SK-N-SH (cell line): ENCODE results near the gene STARD10. TPM values are rescaled to one million over a fixed set of nuclear protein-coding genes. Genes with fewer than 3 reads are reported as not detected.

Experiments
- CTCF ChIA-PET: fragments of 300-600, 350-600 bp; formaldehyde crosslinking; extraction: SDS; loops from one replicate; lab custom pipeline; 2021; lab: Yijun Ruan, JAX
- POLR2A ChIA-PET: fragments of 350-600 bp; sonication (Branson Sonifier 250); formaldehyde crosslinking; extraction: SDS; loops from one replicate; lab custom pipeline; 2020; ENCODE audit warnings: antibody characterized with exemption, inconsistent platforms; lab: Yijun Ruan, JAX
- DNase-seq: peaks from one replicate; pipeline ENCODE4 v3.0.0; 2012
- H2AFZ ChIP-seq: fragments of 200-600 bp; sonication (generic); 2 replicates; pipeline ENCODE4 v1.8.1; 2016; ENCODE audit warnings: antibody characterized with exemption, mild to moderate bottlenecking, low read depth
- H3F3A ChIP-seq: fragments of 200-600 bp; sonication (generic); replicated peaks from 2 replicates; pipeline ENCODE3; 2016; ENCODE audit warnings: antibody characterized with exemption, mild to moderate bottlenecking; ENCODE audit not compliant: insufficient read depth
- H3K27ac ChIP-seq, 2 experiments: fragments of 200-500 bp in 1 of 2; fragments of 200-600 bp in 1 of 2; sonication (Bioruptor generic) in 1 of 2; sonication (generic), shearing (Covaris generic) in 1 of 2; 2 replicates each; pipeline versions ENCODE4 v1.5.1 to v1.6.1; 2014 to 2016; ENCODE audit warnings: low read depth in 2 of 2, inconsistent platforms in 1 of 2, low read length in 1 of 2, mild to moderate bottlenecking in 1 of 2, mixed read lengths in 1 of 2
- H3K27me3 ChIP-seq: fragments of 200-600 bp; sonication (generic), shearing (Covaris generic); 2 replicates; pipeline ENCODE4 v1.6.1; 2016; ENCODE audit warnings: mixed run types; ENCODE audit not compliant: insufficient read depth
- H3K36me3 ChIP-seq, 2 experiments: fragments of 200-500 bp in 1 of 2; fragments of 200-600 bp in 1 of 2; sonication (Bioruptor generic) in 1 of 2; sonication (generic) in 1 of 2; replicated peaks in 1 of 2; 2 replicates each; pipeline versions ENCODE3 to v1.5.1; 2014 to 2016; ENCODE audit warnings: low read length in 1 of 2, mild to moderate bottlenecking in 1 of 2; ENCODE audit not compliant: insufficient read depth in 2 of 2, control insufficient read depth in 1 of 2
- H3K4me1 ChIP-seq, 2 experiments: fragments of 200-500 bp in 1 of 2; fragments of 200-600 bp in 1 of 2; sonication (Bioruptor generic) in 1 of 2; sonication (generic), shearing (Covaris generic) in 1 of 2; 2 replicates each; pipeline versions ENCODE4 v1.5.1 to v1.6.1; 2014 to 2016; ENCODE audit warnings: low read depth in 1 of 2, low read length in 1 of 2, mixed run types in 1 of 2; ENCODE audit not compliant: insufficient read depth in 2 of 2, control insufficient read depth in 1 of 2
- H3K4me2 ChIP-seq: fragments of 200-600 bp; sonication (generic), shearing (Covaris generic); 2 replicates; pipeline ENCODE4 v1.6.1; 2017; ENCODE audit warnings: mixed run types
- H3K4me3 ChIP-seq, 2 experiments: fragments of 200-500 bp in 1 of 2; fragments of 200-600 bp in 1 of 2; sonication (Bioruptor generic) in 1 of 2; sonication (generic), shearing (Covaris generic) in 1 of 2; 2 replicates each; pipeline versions ENCODE4 v1.5.1 to v1.8.1; 2014 to 2016; ENCODE audit warnings: low read depth in 2 of 2, inconsistent platforms in 1 of 2, low read length in 1 of 2, mild to moderate bottlenecking in 1 of 2, mixed read lengths in 1 of 2, moderate library complexity in 1 of 2
- H3K79me2 ChIP-seq: fragments of 200-600 bp; sonication (generic); 2 replicates; pipeline ENCODE4 v1.8.1; 2017; ENCODE audit warnings: mild to moderate bottlenecking; ENCODE audit not compliant: insufficient read depth
- H3K9ac ChIP-seq: fragments of 200-600 bp; sonication (generic); 2 replicates; pipeline ENCODE4 v1.6.1; 2017; ENCODE audit warnings: mixed run types
- H3K9me2 ChIP-seq: fragments of 200-600 bp; sonication (generic); 2 replicates; pipeline ENCODE4 v1.6.1; 2017; ENCODE audit warnings: mixed run types
- H3K9me3 ChIP-seq: fragments of 200-600 bp; sonication (generic); 2 replicates; pipeline ENCODE4 v1.6.1; 2017; ENCODE audit warnings: mixed run types, mild to moderate bottlenecking, moderate library complexity
- H4K20me1 ChIP-seq: fragments of 200-600 bp; sonication (generic); 2 replicates; pipeline ENCODE4 v1.6.1; 2017; ENCODE audit warnings: mild to moderate bottlenecking, mixed run types; ENCODE audit not compliant: insufficient read depth
- FOXJ3 ChIP-seq: sonication (generic); formaldehyde crosslinking; IDR thresholded peaks from 2 replicates; pipeline ENCODE4 v1.5.1; 2020; ENCODE audit warnings: mild to moderate bottlenecking, missing genetic modification reagents
- FOXM1 ChIP-seq: IDR thresholded peaks from 2 replicates; pipeline ENCODE4 v1.4.0; 2012; ENCODE audit warnings: low read depth, mild to moderate bottlenecking
- GABPA ChIP-seq: IDR thresholded peaks from 2 replicates; pipeline ENCODE4 v1.4.0; 2012; ENCODE audit warnings: low read depth, mild to moderate bottlenecking
- GATA2 ChIP-seq: sonication (generic); formaldehyde crosslinking; IDR thresholded peaks from 2 replicates; pipeline ENCODE4 v1.5.0; 2020; ENCODE audit warnings: mild to moderate bottlenecking, missing genetic modification reagents
- IRF3 ChIP-seq: fragments of 150-350 bp; IDR thresholded peaks from 2 replicates; pipeline ENCODE4 v1.6.1; 2016; ENCODE audit warnings: mild to moderate bottlenecking, low read depth, low read length
- JUND ChIP-seq: IDR thresholded peaks from 2 replicates; pipeline ENCODE4 v1.4.0; 2012
- NRF1 ChIP-seq: IDR thresholded peaks from 2 replicates; pipeline ENCODE4 v1.6.1; 2012; ENCODE audit warnings: low read depth, mild to moderate bottlenecking, low read length
- POLR2AphosphoS5 ChIP-seq: IDR thresholded peaks from 2 replicates; pipeline ENCODE4 v1.6.1; 2012; ENCODE audit warnings: low read depth, low read length
- RAD21 ChIP-seq: IDR thresholded peaks from 2 replicates; pipeline ENCODE4 v1.6.1; 2012; ENCODE audit warnings: mild to moderate bottlenecking, low read length
- RXRA ChIP-seq: IDR thresholded peaks from 2 replicates; pipeline ENCODE4 v1.4.0; 2012; ENCODE audit warnings: low read depth, mild to moderate bottlenecking, borderline replicate concordance
- SIN3A ChIP-seq: IDR thresholded peaks from 2 replicates; pipeline ENCODE4 v1.6.1; 2012; ENCODE audit warnings: low read depth, mild to moderate bottlenecking, low read length, moderate library complexity, borderline replicate concordance
- SMC3 ChIP-seq: IDR thresholded peaks from 2 replicates; pipeline ENCODE4 v1.6.1; 2012; ENCODE audit warnings: low read depth, low read length, improper control_type of control experiment
- TCF12 ChIP-seq: IDR thresholded peaks from 2 replicates; pipeline ENCODE4 v1.4.0; 2012
- YY1 ChIP-seq: IDR thresholded peaks from 2 replicates; pipeline ENCODE4 v1.4.0; 2012; ENCODE audit warnings: low read depth, mild to moderate bottlenecking
- WGBS: methylation state at CpG from one replicate; pipeline ENCODE4 v1.1.6; 2017; ENCODE audit warnings: low lambda C conversion rate; 5-methylcytosine and 5-hydroxymethylcytosine counted together
- polyA plus RNA-seq, 3 experiments: library from polyadenylated mRNA; depleted of rRNA; stranded (reverse); fragments of >200 nt; gene quantifications; 2 replicates each; pipeline ENCODE4 v1.2.3, GENCODE V29; 2012
- TF ChIP-seq, protein P1 (sequence below): fragments of 150-350 bp; IDR thresholded peaks from 2 replicates; pipeline ENCODE4 v1.6.1; 2017; ENCODE audit warnings: antibody characterized with exemption, low read length, low read depth, borderline replicate concordance
- TF ChIP-seq, protein P2 (sequence below): fragments of 200-600 bp; sonication (generic); IDR thresholded peaks from 2 replicates; pipeline ENCODE4 v1.6.1; 2017; ENCODE audit warnings: antibody characterized with exemption, mild to moderate bottlenecking, moderate library complexity

Gene STARD10
- polyA plus RNA-seq, 1 of the 3 experiments (the other 2 are of a cell fraction): 47.7 TPM

- H3K36me3 ChIP-seq: no peaks in the 10 kb centered on the region
- no peak overlapping the region for H3K27ac ChIP-seq
- H3K9me3 ChIP-seq: no peaks in the 10 kb centered on the region
- no peak for DNase-seq
- H3K4me3 ChIP-seq: no peak overlapping the region
- no peaks in the 10 kb centered on the region; a peak in 1 of 4 replicates for H3K4me1 ChIP-seq
- H3K79me2 ChIP-seq: no peaks in the 10 kb centered on the region
- no peak overlapping the region for H3K4me2 ChIP-seq
- H3F3A ChIP-seq: peaks cover 3% of the 10 kb centered on the region
- no peak for TF ChIP-seq JUND
- TF ChIP-seq, protein P1, sequence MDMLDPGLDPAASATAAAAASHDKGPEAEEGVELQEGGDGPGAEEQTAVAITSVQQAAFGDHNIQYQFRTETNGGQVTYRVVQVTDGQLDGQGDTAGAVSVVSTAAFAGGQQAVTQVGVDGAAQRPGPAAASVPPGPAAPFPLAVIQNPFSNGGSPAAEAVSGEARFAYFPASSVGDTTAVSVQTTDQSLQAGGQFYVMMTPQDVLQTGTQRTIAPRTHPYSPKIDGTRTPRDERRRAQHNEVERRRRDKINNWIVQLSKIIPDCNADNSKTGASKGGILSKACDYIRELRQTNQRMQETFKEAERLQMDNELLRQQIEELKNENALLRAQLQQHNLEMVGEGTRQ: no peak
- ChIA-PET POLR2A (no interaction called here), CTCF (interaction anchor here (2.0 kb wide), 1 partner anchor 28 kb away, joined by 5 read pairs; no protein-coding TSS in a partner anchor)
- H4K20me1 ChIP-seq: no peaks in the 10 kb centered on the region
- 72% methylated on average over 4 of the region's 13 CpGs for WGBS
- no peaks in the 10 kb centered on the region for H3K27me3 ChIP-seq
- no peaks in the 10 kb centered on the region for H3K9me2 ChIP-seq
- H2AFZ ChIP-seq: no peak overlapping the region
- no peak overlapping the region for H3K9ac ChIP-seq
Observed at GRCh38 chr11:72764503-72764902, 29.3 kb downstream of the STARD10 start.

DNA sequence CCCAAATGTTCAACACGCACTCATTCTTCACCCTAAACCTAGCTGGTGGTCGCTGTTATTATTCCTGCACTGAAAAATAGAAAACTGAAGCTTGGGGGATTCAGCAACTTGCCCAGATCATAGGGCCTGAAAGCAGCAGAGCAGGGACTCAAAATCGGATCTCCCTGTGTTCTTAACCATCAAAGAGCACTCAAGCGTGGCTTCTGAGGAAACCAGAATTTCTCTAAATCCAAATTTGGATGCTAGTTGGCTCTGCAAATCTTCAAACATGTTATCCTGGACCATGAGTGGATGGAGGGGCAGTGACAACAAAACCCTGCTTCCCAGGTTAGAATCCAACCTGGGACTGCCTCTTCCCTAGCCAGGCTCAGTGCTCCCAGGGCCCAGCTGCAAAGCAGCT lies 30.0 kb downstream of the STARD10 start:
- CTCF ChIA-PET: interaction anchor here (2.0 kb wide), 1 partner anchor 29 kb away, joined by 5 read pairs; no protein-coding TSS in a partner anchor
- no peak for DNase-seq

DNA sequence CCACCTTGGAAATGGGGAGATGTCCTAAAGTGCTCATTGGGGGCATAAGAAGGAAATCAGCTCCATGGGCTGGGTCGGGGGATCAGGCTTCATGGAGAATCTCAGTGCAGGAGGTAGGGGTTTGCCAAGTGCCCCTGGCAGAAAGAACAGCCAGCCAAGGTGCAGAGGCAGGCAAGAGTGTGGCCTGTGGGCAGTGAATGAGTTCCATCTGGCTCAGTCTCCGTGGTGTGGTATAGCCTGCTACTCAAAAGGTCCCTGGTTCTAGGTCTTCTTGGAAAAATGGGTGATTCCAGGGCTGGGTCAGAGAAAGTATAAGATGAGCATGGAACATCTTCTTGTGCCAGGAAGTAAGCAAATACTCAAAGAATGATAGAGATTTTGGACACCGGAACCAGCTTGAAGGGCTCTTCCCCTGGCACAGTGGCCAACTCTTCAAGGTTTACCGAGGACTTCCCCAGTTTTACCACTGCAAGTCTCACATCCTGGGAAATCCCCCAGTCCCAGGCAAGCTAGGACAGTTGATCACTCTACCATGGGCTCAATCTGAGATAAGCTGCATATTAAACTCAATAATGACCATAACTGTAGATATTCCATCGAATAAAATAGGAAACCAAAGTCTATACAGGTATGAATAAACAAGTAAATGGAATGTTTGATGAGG lies 31.1 kb downstream of the STARD10 start:
- TF ChIP-seq GATA2 (CRISPR knock-in tag): no peak
- TF ChIP-seq, protein P1: no peak
- no peak for TF ChIP-seq SIN3A
- no peak for TF ChIP-seq NRF1
- TF ChIP-seq RXRA: no peak
- no peak for TF ChIP-seq TCF12
- no peak for TF ChIP-seq IRF3
- TF ChIP-seq, protein P2, sequence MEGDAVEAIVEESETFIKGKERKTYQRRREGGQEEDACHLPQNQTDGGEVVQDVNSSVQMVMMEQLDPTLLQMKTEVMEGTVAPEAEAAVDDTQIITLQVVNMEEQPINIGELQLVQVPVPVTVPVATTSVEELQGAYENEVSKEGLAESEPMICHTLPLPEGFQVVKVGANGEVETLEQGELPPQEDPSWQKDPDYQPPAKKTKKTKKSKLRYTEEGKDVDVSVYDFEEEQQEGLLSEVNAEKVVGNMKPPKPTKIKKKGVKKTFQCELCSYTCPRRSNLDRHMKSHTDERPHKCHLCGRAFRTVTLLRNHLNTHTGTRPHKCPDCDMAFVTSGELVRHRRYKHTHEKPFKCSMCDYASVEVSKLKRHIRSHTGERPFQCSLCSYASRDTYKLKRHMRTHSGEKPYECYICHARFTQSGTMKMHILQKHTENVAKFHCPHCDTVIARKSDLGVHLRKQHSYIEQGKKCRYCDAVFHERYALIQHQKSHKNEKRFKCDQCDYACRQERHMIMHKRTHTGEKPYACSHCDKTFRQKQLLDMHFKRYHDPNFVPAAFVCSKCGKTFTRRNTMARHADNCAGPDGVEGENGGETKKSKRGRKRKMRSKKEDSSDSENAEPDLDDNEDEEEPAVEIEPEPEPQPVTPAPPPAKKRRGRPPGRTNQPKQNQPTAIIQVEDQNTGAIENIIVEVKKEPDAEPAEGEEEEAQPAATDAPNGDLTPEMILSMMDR: no peak
- TF ChIP-seq SMC3: no peak
- TF ChIP-seq FOXJ3 (CRISPR knock-in tag): no peak
- no peak for TF ChIP-seq YY1
- TF ChIP-seq RAD21: no peak
- no peak for TF ChIP-seq POLR2AphosphoS5
- no peak for TF ChIP-seq JUND
- TF ChIP-seq GABPA: no peak
- no peak for DNase-seq
- CTCF ChIA-PET: interaction anchor here (1.2 to 2.0 kb wide), 3 partner anchors 10 to 631 kb away, joined by 3 to 5 read pairs (median 4); no protein-coding TSS in a partner anchor

More for the DNA sequence above, 30.0 kb downstream of the STARD10 start:
- no peaks in the 10 kb centered on the region for H4K20me1 ChIP-seq
- no peak for TF ChIP-seq FOXM1
- H3K4me1 ChIP-seq: peaks cover 0 to 1% of the 10 kb centered on the region in 2 experiments; a peak in 3 of 4 replicates
- H3F3A ChIP-seq: no peaks in the 10 kb centered on the region
- no peak overlapping the region for H2AFZ ChIP-seq
- H3K27ac ChIP-seq: no peak overlapping the region
- H3K4me3 ChIP-seq: no peak overlapping the region
- no peak overlapping the region for H3K9ac ChIP-seq
- no peaks in the 10 kb centered on the region for H3K9me2 ChIP-seq
- H3K9me3 ChIP-seq: no peaks in the 10 kb centered on the region
- H3K4me2 ChIP-seq: no peak overlapping the region
- 83% methylated on average over 2 of the region's 4 CpGs for WGBS
- POLR2A ChIA-PET: no interaction called here
- no peaks in the 10 kb centered on the region for H3K36me3 ChIP-seq
- no peaks in the 10 kb centered on the region for H3K27me3 ChIP-seq
- H3K79me2 ChIP-seq: no peaks in the 10 kb centered on the region

More for the DNA sequence above, 31.1 kb downstream of the STARD10 start:
- Histone ChIP-seq H3K36me3 (no peaks in the 10 kb centered on the region), H3K27ac (no peak overlapping the region), H3K9me3 (no peaks in the 10 kb centered on the region), H3K9ac (no peak overlapping the region), H3K4me2 (no peak overlapping the region), H3F3A (no peaks in the 10 kb centered on the region), H3K9me2 (no peaks in the 10 kb centered on the region), H3K4me3 (no peak overlapping the region), H3K4me1 (peaks cover 0 to 4% of the 10 kb centered on the region in 2 experiments; a peak in 3 of 4 replicates), H4K20me1 (no peaks in the 10 kb centered on the region), H2AFZ (no peak overlapping the region), H3K27me3 (no peaks in the 10 kb centered on the region), H3K79me2 (no peaks in the 10 kb centered on the region)
- POLR2A ChIA-PET: no interaction called here
- WGBS: 82% methylated on average over 5 of the region's 5 CpGs
